ENCODE data around the gene PRKCB. TPM values are rescaled to one million over a fixed set of nuclear protein-coding genes. Genes with fewer than 3 reads are reported as not detected.
A peak's percentile ranks its signal among the peaks of the same experiment; 100 is the strongest.

PRKCB gene
- total and polyA plus RNA-seq, 2 experiments from 2014 or later, result 3.7 to 16.4 TPM

DNA sequence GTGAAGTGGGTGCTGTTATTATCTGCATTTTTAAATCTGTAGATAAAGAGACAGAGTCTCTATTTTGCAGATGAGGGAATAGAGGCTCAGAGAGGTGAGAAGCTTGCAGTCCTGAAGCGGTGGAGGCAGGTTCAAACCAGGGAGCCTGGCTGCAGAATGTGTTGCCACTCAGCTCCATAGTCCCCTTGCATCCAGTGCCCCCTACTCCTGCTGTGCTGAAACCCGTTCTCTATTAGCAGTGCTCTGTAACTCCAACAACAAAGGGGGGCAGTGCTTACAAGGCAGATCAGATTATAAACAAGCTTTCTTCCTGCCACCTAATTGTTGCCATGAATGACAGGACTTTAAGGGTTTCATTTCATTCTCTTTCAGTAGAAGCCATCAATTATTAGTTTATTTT is 302.2 kb downstream of the PRKCB start:
- peaks cover 47% of the 10 kb centered on the region for H3K4me1 Mint-ChIP-seq
- H3K4me3 ChIP-seq, result no peak overlapping the region
- H4K20me1 ChIP-seq (replicated peaks; ENCODE audit: insufficient read depth), result no peaks in the 10 kb centered on the region
- peak; percentile 82 for ATAC-seq
- H3K27me3 ChIP-seq (ENCODE audit: insufficient read depth), result no peaks in the 10 kb centered on the region
- no peaks in the 10 kb centered on the region for H3K9me2 ChIP-seq (ENCODE audit: insufficient read depth)
- H3K4me2 ChIP-seq, result peak overlapping the region; percentile 37
- H3F3A ChIP-seq (replicated peaks; ENCODE audit: low read depth), result no peaks in the 10 kb centered on the region
- H3K79me2 ChIP-seq (replicated peaks; ENCODE audit: insufficient read depth), result no peaks in the 10 kb centered on the region
- peaks cover 16% of the 10 kb centered on the region; the same call in 2 of the 3 replicates for H3K36me3 Mint-ChIP-seq (ENCODE audit: low read depth)
- peaks cover 13% of the 10 kb centered on the region for H3K27me3 Mint-ChIP-seq (ENCODE audit: insufficient read depth, low read depth, poor library complexity)
- H3K27ac ChIP-seq (ENCODE audit: low read depth), result peak overlapping the region; percentile 81
- TF ChIP-seq CREB1 (CRISPR knock-in tag; IDR thresholded peaks at IDR 0.05; ENCODE audit: low read depth) (no peak), JUNB (IDR thresholded peaks at IDR 0.05; ENCODE audit: unreplicated experiment) (no peak)
- TF ChIP-seq, protein P1, sequence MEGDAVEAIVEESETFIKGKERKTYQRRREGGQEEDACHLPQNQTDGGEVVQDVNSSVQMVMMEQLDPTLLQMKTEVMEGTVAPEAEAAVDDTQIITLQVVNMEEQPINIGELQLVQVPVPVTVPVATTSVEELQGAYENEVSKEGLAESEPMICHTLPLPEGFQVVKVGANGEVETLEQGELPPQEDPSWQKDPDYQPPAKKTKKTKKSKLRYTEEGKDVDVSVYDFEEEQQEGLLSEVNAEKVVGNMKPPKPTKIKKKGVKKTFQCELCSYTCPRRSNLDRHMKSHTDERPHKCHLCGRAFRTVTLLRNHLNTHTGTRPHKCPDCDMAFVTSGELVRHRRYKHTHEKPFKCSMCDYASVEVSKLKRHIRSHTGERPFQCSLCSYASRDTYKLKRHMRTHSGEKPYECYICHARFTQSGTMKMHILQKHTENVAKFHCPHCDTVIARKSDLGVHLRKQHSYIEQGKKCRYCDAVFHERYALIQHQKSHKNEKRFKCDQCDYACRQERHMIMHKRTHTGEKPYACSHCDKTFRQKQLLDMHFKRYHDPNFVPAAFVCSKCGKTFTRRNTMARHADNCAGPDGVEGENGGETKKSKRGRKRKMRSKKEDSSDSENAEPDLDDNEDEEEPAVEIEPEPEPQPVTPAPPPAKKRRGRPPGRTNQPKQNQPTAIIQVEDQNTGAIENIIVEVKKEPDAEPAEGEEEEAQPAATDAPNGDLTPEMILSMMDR (conservative IDR thresholded peaks at IDR 0.05; ENCODE audit: low read depth in 2 of 2), result peak in 1 of 2 experiments; percentile 38; a peak in 2 of 4 replicates
- no peak overlapping the region for H2AFZ ChIP-seq
- H3K4me1 ChIP-seq (ENCODE audit: insufficient read depth), result peaks cover 29% of the 10 kb centered on the region
- DNase-seq (ENCODE audit: low spot score), result peak; percentile 66
- H3K4me3 Mint-ChIP-seq, result no peak overlapping the region
- H3K36me3 ChIP-seq (ENCODE audit: insufficient read depth), result no peaks in the 10 kb centered on the region
- H3K27ac Mint-ChIP-seq, result peak overlapping the region; percentile 99
- peaks cover 23% of the 10 kb centered on the region for H3K9me3 Mint-ChIP-seq

DNA sequence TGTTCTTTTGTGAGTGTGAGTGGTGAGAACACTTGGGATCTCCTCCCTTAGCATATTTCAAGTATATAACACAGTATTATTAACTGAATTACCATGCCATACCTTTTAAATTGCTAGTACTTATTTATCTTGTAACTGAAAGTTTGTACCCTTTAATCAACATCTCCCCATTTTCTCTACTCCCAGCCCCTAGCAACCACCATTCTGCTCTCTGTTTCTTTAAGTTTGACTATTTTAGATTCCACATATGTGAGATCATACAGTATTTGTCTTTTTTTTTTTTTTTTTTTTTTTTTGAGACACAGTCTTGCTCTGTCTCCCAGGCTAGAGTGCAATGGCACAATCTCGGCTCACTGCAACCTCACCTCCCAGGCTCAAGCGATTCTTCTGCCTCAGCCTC is 302.8 kb downstream of the PRKCB start:
- no peak overlapping the region for H3K4me3 Mint-ChIP-seq
- Histone ChIP-seq H3F3A (replicated peaks; ENCODE audit: low read depth) (no peaks in the 10 kb centered on the region), H3K36me3 (ENCODE audit: insufficient read depth) (no peaks in the 10 kb centered on the region), H3K9me2 (ENCODE audit: insufficient read depth) (no peaks in the 10 kb centered on the region), H3K4me1 (ENCODE audit: insufficient read depth) (peaks cover 29% of the 10 kb centered on the region), H3K79me2 (replicated peaks; ENCODE audit: insufficient read depth) (no peaks in the 10 kb centered on the region), H3K27ac (ENCODE audit: low read depth) (peak overlapping the region; percentile 81), H3K4me3 (no peak overlapping the region), H3K27me3 (ENCODE audit: insufficient read depth) (no peaks in the 10 kb centered on the region), H4K20me1 (replicated peaks; ENCODE audit: insufficient read depth) (no peaks in the 10 kb centered on the region), H3K4me2 (peak overlapping the region; percentile 37), H2AFZ (no peak overlapping the region)
- peaks cover 47% of the 10 kb centered on the region for H3K4me1 Mint-ChIP-seq
- peaks cover 16% of the 10 kb centered on the region; the same call in 2 of the 3 replicates for H3K36me3 Mint-ChIP-seq (ENCODE audit: low read depth)
- DNase-seq (ENCODE audit: low spot score) (no peak), ATAC-seq (no peak; the same call in 2 of the 3 replicates)
- peaks cover 13% of the 10 kb centered on the region for H3K27me3 Mint-ChIP-seq (ENCODE audit: insufficient read depth, low read depth, poor library complexity)
- peak overlapping the region; percentile 99 for H3K27ac Mint-ChIP-seq
- no peak for TF ChIP-seq EZH2 (IDR thresholded peaks at IDR 0.05; ENCODE audit: low read depth, unreplicated experiment)
- TF ChIP-seq EZH2phosphoT487 (IDR thresholded peaks at IDR 0.05; ENCODE audit: unreplicated experiment), result no peak
- H3K9me3 Mint-ChIP-seq, result peaks cover 23% of the 10 kb centered on the region

DNA sequence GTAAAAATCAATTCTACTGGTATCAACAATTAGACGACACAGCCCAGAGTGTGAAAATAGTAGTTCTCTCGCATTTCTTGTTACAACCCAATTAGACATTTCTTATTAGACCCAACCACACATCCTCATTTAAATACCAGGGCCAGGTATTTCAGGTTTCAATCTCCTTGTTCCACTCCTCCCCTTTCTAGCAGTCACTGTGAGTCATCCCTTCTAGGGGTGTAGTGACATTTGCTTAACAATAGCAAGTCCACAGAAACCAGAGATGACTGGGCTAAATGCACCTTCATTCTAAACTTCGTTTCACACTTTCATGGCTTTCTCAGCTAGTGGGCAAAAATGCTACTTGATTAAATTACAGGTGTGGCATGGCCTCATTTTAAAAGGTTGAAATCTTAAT is 303.5 kb downstream of the PRKCB start:
- DNase-seq (ENCODE audit: low spot score), result peak; percentile 93
- Histone ChIP-seq H3K4me3 (no peak overlapping the region), H2AFZ (no peak overlapping the region), H3K9me2 (ENCODE audit: insufficient read depth) (no peaks in the 10 kb centered on the region), H3K27ac (ENCODE audit: low read depth) (peak overlapping the region; percentile 81), H3K79me2 (replicated peaks; ENCODE audit: insufficient read depth) (no peaks in the 10 kb centered on the region), H3K4me2 (peak overlapping the region; percentile 6; the same call in 1 of the 2 replicates), H3K4me1 (ENCODE audit: insufficient read depth) (peaks cover 29% of the 10 kb centered on the region), H3F3A (replicated peaks; ENCODE audit: low read depth) (no peaks in the 10 kb centered on the region), H3K36me3 (ENCODE audit: insufficient read depth) (no peaks in the 10 kb centered on the region), H4K20me1 (replicated peaks; ENCODE audit: insufficient read depth) (no peaks in the 10 kb centered on the region), H3K27me3 (ENCODE audit: insufficient read depth) (no peaks in the 10 kb centered on the region)
- H3K9me3 Mint-ChIP-seq, result peaks cover 23% of the 10 kb centered on the region
- peaks cover 47% of the 10 kb centered on the region for H3K4me1 Mint-ChIP-seq
- TF ChIP-seq EZH2 (IDR thresholded peaks at IDR 0.05; ENCODE audit: low read depth, unreplicated experiment) (no peak), ZNF462 (CRISPR knock-in tag; IDR thresholded peaks at IDR 0.05) (0 out of 2 replicates have a peak, but pooled peaks have one; percentile 10)
- ATAC-seq, result peak; percentile 89
- H3K27ac Mint-ChIP-seq, result peak overlapping the region; percentile 99
- peaks cover 16% of the 10 kb centered on the region; the same call in 2 of the 3 replicates for H3K36me3 Mint-ChIP-seq (ENCODE audit: low read depth)
- peak overlapping the region; percentile 9; the same call in 2 of the 3 replicates for H3K4me3 Mint-ChIP-seq
- H3K27me3 Mint-ChIP-seq (ENCODE audit: insufficient read depth, low read depth, poor library complexity), result peaks cover 13% of the 10 kb centered on the region
